Mammary epithelial cell (primary cell): Measurements from ENCODE around the gene GTF2F2.

Experiments used
- EZH2 ChIP-seq: IDR thresholded peaks from 2 replicates; pipeline ENCODE4 v1.6.1; 2012; ENCODE audit warnings: low read length, inconsistent platforms, borderline replicate concordance
- TF ChIP-seq, protein P1 (sequence below), 2 donors: IDR thresholded peaks in 1 of 2; conservative IDR thresholded peaks in 1 of 2; 2 replicates each; pipeline ENCODE4 v1.5.1; 2011 to 2012; ENCODE audit warnings: inconsistent platforms in 2 of 2, low read length in 2 of 2, mild to moderate bottlenecking in 2 of 2, control low read depth in 1 of 2, low read depth in 1 of 2; ENCODE audit not compliant: insufficient read depth in 1 of 2; ENCODE audit errors: extremely low read depth in 1 of 2

DNA sequence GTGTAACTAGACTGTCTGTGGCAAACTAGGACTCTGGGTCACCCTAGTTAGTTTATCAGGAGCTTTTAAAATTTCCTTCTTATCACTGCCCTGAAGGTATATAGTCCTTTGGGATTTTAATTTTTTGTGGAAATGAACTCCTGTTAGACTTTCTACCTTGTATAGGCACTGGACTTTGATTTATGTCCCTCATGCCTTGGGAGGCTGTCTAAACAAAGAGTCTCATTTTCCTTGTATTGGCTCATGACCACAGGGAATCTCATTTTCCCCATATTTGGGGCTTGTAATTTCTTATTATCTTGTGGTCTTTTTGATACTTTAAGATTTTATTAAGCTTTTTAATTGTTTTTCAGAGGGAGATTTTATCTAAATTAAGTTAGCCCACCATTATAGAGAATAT lies 59.1 kb downstream of the GTF2F2 start:
- TF ChIP-seq EZH2: no peak
- TF ChIP-seq, protein P1, sequence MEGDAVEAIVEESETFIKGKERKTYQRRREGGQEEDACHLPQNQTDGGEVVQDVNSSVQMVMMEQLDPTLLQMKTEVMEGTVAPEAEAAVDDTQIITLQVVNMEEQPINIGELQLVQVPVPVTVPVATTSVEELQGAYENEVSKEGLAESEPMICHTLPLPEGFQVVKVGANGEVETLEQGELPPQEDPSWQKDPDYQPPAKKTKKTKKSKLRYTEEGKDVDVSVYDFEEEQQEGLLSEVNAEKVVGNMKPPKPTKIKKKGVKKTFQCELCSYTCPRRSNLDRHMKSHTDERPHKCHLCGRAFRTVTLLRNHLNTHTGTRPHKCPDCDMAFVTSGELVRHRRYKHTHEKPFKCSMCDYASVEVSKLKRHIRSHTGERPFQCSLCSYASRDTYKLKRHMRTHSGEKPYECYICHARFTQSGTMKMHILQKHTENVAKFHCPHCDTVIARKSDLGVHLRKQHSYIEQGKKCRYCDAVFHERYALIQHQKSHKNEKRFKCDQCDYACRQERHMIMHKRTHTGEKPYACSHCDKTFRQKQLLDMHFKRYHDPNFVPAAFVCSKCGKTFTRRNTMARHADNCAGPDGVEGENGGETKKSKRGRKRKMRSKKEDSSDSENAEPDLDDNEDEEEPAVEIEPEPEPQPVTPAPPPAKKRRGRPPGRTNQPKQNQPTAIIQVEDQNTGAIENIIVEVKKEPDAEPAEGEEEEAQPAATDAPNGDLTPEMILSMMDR (conservative IDR thresholded peaks at IDR 0.05 in 1 of 2, IDR thresholded peaks at IDR 0.05 in 1 of 2; ENCODE audit: extremely low read depth in 1 of 2, insufficient read depth in 1 of 2, low read depth in 1 of 2, low read length in 2 of 2): no peak
